Stimulated activated memory B cell treated with anti-CD40 and anti-IgM and Interleukin-4, amounts not matched to agents 10 μg/mL and 1 μg/mL and 100 μg/mL, for 72 hours (primary cell): ENCODE results near the gene FREM1.

Experiments used
- ATAC-seq: fragments of 150-1000 bp; cut with Tn5 transposase; 2 replicates; pipeline ENCODE4 v1.10.0; 2021
- H3K27ac Mint-ChIP-seq: one replicate; pipeline ENCODE4 v1.8.0; 2022; ENCODE audit warnings: mild to moderate bottlenecking, mixed read lengths
- H3K27me3 Mint-ChIP-seq: one replicate; pipeline ENCODE4 v1.8.0; 2022; ENCODE audit warnings: mixed read lengths
- H3K36me3 Mint-ChIP-seq: one replicate; pipeline ENCODE4 v1.8.0; 2022; ENCODE audit warnings: mixed read lengths
- H3K4me1 Mint-ChIP-seq: one replicate; pipeline ENCODE4 v1.8.0; 2022; ENCODE audit warnings: mixed read lengths
- H3K4me3 Mint-ChIP-seq: one replicate; pipeline ENCODE4 v1.8.0; 2022; ENCODE audit warnings: mild to moderate bottlenecking, moderate library complexity, mixed read lengths
- H3K9me3 Mint-ChIP-seq: one replicate; pipeline ENCODE4 v1.8.0; 2022; ENCODE audit warnings: mixed read lengths

Gene FREM1

GRCh38 chr9:14899815-14900193 lies 10.4 kb downstream of the FREM1 start:
- Mint-ChIP-seq H3K4me3 (no peak overlapping the region), H3K9me3 (no peaks in the 10 kb centered on the region), H3K36me3 (no peaks in the 10 kb centered on the region), H3K27ac (no peak overlapping the region), H3K27me3 (no peaks in the 10 kb centered on the region), H3K4me1 (no peaks in the 10 kb centered on the region)
- ATAC-seq: no peak

GRCh38 chr9:14899042-14899814 lies 11.0 kb downstream of the FREM1 start:
- H3K9me3 Mint-ChIP-seq: no peaks in the 10 kb centered on the region
- no peak for ATAC-seq
- no peak overlapping the region for H3K4me3 Mint-ChIP-seq
- H3K36me3 Mint-ChIP-seq: no peaks in the 10 kb centered on the region
- H3K4me1 Mint-ChIP-seq: no peaks in the 10 kb centered on the region
- H3K27ac Mint-ChIP-seq: no peak overlapping the region
- no peaks in the 10 kb centered on the region for H3K27me3 Mint-ChIP-seq

DNA sequence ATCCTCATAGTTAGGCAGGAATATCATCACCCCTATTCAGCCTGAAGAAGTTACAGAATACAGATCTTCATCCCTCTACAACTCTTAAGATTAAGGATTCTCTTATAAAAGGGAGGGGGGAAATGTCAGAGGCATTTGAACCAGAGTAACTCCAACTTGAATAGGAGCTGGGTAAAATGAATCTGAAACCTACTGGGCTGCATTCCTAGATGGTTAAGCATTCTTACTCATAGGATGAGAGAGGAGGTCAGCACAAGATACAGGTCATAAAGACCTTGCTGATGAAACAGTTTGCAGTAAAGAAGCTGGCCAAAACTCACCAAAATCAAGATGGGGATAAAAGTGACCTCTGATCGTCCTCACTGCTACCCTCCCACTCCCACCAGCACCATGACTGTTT lies 14.4 kb downstream of the FREM1 start:
- no peaks in the 10 kb centered on the region for H3K9me3 Mint-ChIP-seq
- no peak for ATAC-seq
- H3K4me3 Mint-ChIP-seq: no peak overlapping the region
- no peaks in the 10 kb centered on the region for H3K36me3 Mint-ChIP-seq
- no peak overlapping the region for H3K27ac Mint-ChIP-seq
- no peaks in the 10 kb centered on the region for H3K4me1 Mint-ChIP-seq
- no peaks in the 10 kb centered on the region for H3K27me3 Mint-ChIP-seq

DNA sequence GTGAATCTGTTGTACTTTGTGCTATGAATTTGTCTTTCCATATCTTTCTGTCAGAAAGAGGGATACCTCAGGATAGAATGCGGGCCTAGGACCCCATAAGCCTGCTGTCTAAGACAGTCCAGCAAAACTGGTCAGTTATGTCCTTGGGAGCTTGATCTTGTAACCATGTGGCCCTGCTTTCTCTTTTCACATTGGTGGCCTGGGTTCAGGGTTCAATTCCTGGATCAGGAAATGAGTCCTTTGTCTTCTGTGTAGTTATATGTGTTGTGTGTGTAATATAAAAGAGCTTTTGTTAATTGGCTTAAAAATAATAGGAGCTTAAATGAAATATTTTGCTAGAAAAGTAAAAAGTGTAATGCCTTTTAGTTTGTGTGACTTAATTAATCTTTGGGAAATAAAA lies 16.9 kb downstream of the FREM1 start:
- H3K36me3 Mint-ChIP-seq: no peaks in the 10 kb centered on the region
- H3K4me1 Mint-ChIP-seq: no peaks in the 10 kb centered on the region
- H3K9me3 Mint-ChIP-seq: no peaks in the 10 kb centered on the region
- H3K27me3 Mint-ChIP-seq: no peaks in the 10 kb centered on the region
- ATAC-seq: no peak
- no peak overlapping the region for H3K4me3 Mint-ChIP-seq
- H3K27ac Mint-ChIP-seq: no peak overlapping the region

DNA sequence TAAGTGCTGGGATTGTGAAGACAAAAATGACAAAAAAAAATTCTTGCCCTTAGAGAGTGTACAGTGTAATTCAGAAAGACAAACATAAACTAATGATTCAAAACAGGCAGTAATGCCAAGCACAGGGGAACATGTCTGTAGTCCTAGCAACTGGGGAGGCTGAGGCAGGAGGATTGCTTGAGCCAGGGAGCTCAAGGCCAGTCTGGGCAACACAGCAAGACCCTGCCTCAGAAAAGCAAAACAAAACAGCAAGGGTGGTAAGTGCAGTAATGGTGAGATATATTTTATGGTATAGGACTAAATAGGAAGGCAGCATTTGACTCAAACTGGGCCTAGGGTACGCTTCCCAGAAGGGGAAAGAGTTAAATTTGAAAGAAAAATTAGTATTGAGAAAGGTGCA lies 18.9 kb downstream of the FREM1 start:
- Mint-ChIP-seq H3K9me3 (no peaks in the 10 kb centered on the region), H3K36me3 (no peaks in the 10 kb centered on the region), H3K4me3 (no peak overlapping the region), H3K27me3 (no peaks in the 10 kb centered on the region), H3K4me1 (no peaks in the 10 kb centered on the region), H3K27ac (no peak overlapping the region)
- ATAC-seq: no peak

GRCh38 chr9:14889451-14889850 lies 20.8 kb downstream of the FREM1 start:
- Mint-ChIP-seq H3K4me1 (no peaks in the 10 kb centered on the region), H3K27ac (no peak overlapping the region), H3K4me3 (no peak overlapping the region), H3K27me3 (no peaks in the 10 kb centered on the region), H3K36me3 (no peaks in the 10 kb centered on the region), H3K9me3 (no peaks in the 10 kb centered on the region)
- no peak for ATAC-seq

GRCh38 chr9:14888875-14889274 lies 21.4 kb downstream of the FREM1 start:
- Mint-ChIP-seq H3K36me3 (no peaks in the 10 kb centered on the region), H3K27me3 (no peaks in the 10 kb centered on the region), H3K9me3 (no peaks in the 10 kb centered on the region), H3K4me3 (no peak overlapping the region), H3K27ac (no peak overlapping the region), H3K4me1 (no peaks in the 10 kb centered on the region)
- no peak for ATAC-seq

- no peaks in the 10 kb centered on the region for H3K9me3 Mint-ChIP-seq
- H3K4me1 Mint-ChIP-seq: no peaks in the 10 kb centered on the region
Measured at GRCh38 chr9:14888272-14888671, 22.0 kb downstream of the FREM1 start.

GRCh38 chr9:14887149-14887548 lies 23.1 kb downstream of the FREM1 start:
- no peak overlapping the region for H3K27ac Mint-ChIP-seq
- no peak overlapping the region for H3K4me3 Mint-ChIP-seq
- H3K9me3 Mint-ChIP-seq: no peaks in the 10 kb centered on the region
- H3K4me1 Mint-ChIP-seq: no peaks in the 10 kb centered on the region
- ATAC-seq: no peak
- no peaks in the 10 kb centered on the region for H3K36me3 Mint-ChIP-seq
- no peaks in the 10 kb centered on the region for H3K27me3 Mint-ChIP-seq

More at GRCh38 chr9:14888272-14888671, 22.0 kb downstream of the FREM1 start:
- Mint-ChIP-seq H3K36me3 (no peaks in the 10 kb centered on the region), H3K27me3 (no peaks in the 10 kb centered on the region), H3K27ac (no peak overlapping the region), H3K4me3 (no peak overlapping the region)
- no peak for ATAC-seq

DNA sequence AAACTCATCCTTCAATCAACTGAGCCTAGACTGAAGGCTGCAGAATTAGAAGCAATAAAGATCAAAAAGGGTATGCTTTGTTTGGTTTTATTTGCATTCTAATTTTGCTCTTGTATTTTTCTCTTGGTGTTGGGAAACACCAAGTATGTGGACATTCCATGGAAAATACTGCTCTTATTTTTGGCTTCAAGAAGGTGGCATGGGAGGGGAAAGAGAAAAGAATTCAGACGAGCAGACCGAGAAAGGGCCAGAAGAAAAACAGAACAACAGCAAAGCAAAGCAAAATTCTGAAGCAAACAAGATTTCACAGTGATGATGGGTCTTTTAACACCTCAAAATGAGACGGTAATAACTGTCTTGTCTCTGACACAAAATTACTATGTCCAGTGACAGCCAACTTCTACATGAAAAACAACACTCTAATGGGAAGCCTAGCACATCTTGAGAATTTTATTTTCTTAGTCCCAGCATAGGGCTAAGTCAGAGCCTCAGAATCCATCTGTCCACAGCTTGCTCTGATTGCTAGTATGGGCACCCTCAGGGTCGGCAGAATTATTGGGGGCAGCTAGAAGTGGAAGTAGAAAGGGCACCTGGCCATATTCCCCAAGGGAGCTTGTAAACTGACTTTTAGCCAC lies 26.8 kb downstream of the FREM1 start:
- ATAC-seq: no peak
- no peaks in the 10 kb centered on the region for H3K4me1 Mint-ChIP-seq
- no peak overlapping the region for H3K4me3 Mint-ChIP-seq
- H3K9me3 Mint-ChIP-seq: no peaks in the 10 kb centered on the region
- H3K27me3 Mint-ChIP-seq: peaks cover 15% of the 10 kb centered on the region
- no peaks in the 10 kb centered on the region for H3K36me3 Mint-ChIP-seq
- H3K27ac Mint-ChIP-seq: no peak overlapping the region

DNA sequence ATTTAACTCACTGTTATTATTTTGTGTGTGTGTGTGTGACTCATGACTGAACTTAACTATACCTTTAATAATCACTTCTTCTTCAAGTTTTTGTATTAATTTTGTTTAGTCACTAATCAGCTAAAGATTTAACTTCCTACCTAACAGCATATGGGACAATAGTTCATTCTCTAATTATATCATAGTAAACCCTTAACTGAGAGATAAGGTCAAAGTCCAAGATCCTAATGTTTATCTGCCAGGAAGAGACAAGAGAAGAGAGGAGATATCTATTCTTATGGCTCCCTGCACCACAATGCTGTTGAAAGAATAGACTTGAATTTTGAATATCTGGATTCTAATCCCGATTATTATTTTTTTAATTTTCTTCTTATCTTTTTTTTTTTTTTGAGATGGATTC lies 28.1 kb downstream of the FREM1 start:
- H3K4me3 Mint-ChIP-seq: no peak overlapping the region
- no peak for ATAC-seq
- peaks cover 23% of the 10 kb centered on the region for H3K27me3 Mint-ChIP-seq
- no peaks in the 10 kb centered on the region for H3K36me3 Mint-ChIP-seq
- H3K4me1 Mint-ChIP-seq: no peaks in the 10 kb centered on the region
- no peak overlapping the region for H3K27ac Mint-ChIP-seq
- H3K9me3 Mint-ChIP-seq: peaks cover 4% of the 10 kb centered on the region

DNA sequence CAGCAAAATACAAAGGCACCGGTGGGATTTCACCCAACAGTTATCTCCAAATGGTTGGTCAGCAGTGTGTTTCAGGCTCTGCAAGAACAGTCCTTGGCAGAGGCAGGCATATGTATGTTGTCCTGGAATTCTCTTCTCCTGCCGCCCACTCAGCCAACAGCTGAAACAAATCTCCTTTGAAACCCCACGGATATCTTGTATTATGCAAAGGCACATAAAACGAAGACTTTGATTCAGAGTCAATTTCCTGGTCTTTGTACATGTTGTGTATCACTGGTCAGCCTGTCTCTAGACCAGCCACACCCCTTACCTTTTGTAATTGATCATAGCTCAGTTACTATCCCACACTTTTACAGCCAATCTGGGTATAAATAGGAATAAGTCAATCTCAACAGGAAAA lies 29.2 kb downstream of the FREM1 start:
- Mint-ChIP-seq H3K9me3 (peaks cover 4% of the 10 kb centered on the region), H3K27me3 (peaks cover 23% of the 10 kb centered on the region), H3K4me1 (no peaks in the 10 kb centered on the region), H3K4me3 (no peak overlapping the region), H3K36me3 (no peaks in the 10 kb centered on the region), H3K27ac (no peak overlapping the region)
- no peak for ATAC-seq

- peaks cover 2% of the 10 kb centered on the region for H3K27me3 Mint-ChIP-seq
- ATAC-seq: no peak
- no peak overlapping the region for H3K4me3 Mint-ChIP-seq
- H3K4me1 Mint-ChIP-seq: no peaks in the 10 kb centered on the region
- no peaks in the 10 kb centered on the region for H3K36me3 Mint-ChIP-seq
- no peaks in the 10 kb centered on the region for H3K9me3 Mint-ChIP-seq
- H3K27ac Mint-ChIP-seq: no peak overlapping the region
Measured at GRCh38 chr9:14870090-14870489, 40.1 kb downstream of the FREM1 start.

GRCh38 chr9:14869671-14870070 lies 40.6 kb downstream of the FREM1 start:
- Mint-ChIP-seq H3K27me3 (no peaks in the 10 kb centered on the region), H3K4me1 (no peaks in the 10 kb centered on the region), H3K4me3 (no peak overlapping the region), H3K9me3 (no peaks in the 10 kb centered on the region), H3K36me3 (no peaks in the 10 kb centered on the region), H3K27ac (no peak overlapping the region)
- no peak for ATAC-seq

GRCh38 chr9:14868772-14869583 lies 41.2 kb downstream of the FREM1 start:
- ATAC-seq: no peak
- Mint-ChIP-seq H3K4me1 (no peaks in the 10 kb centered on the region), H3K27me3 (no peaks in the 10 kb centered on the region)

DNA sequence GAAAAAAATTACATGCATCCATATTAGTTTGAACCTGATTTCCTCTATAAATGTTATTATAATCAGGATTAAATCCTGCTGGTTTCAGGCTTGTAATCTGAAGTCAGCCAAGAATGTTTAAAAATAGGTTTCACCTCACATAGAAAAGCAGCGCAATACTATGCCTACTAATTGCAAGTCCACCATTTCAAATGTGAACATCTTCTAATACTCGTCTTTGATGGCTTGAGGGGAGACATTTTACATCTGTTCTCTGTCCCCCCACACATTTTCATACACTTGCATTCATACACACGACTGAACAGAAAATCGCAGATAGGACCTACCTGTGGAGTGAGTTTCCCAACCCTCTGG lies 41.8 kb downstream of the FREM1 start:
- H3K27ac Mint-ChIP-seq: no peak overlapping the region
- no peak overlapping the region for H3K4me3 Mint-ChIP-seq
- no peaks in the 10 kb centered on the region for H3K4me1 Mint-ChIP-seq
- no peaks in the 10 kb centered on the region for H3K36me3 Mint-ChIP-seq
- ATAC-seq: no peak
- no peaks in the 10 kb centered on the region for H3K27me3 Mint-ChIP-seq
- no peaks in the 10 kb centered on the region for H3K9me3 Mint-ChIP-seq

More at GRCh38 chr9:14868772-14869583, 41.2 kb downstream of the FREM1 start:
- no peaks in the 10 kb centered on the region for H3K36me3 Mint-ChIP-seq
- no peaks in the 10 kb centered on the region for H3K9me3 Mint-ChIP-seq
- H3K4me3 Mint-ChIP-seq: no peak overlapping the region
- no peak overlapping the region for H3K27ac Mint-ChIP-seq
